Colonic mucosa (tissue), 4 donors: ENCODE data around the gene IL17B. TPM values are rescaled to one million over a fixed set of nuclear protein-coding genes. Genes with fewer than 3 reads are reported as not detected.

Source experiments
- DNase-seq: peaks from one replicate; pipeline ENCODE4 v3.0.0-alpha.2; 2020
- H3K27ac ChIP-seq: fragments of 200-600 bp; one replicate; pipeline ENCODE4 v1.8.0; 2021
- H3K27me3 ChIP-seq: fragments of 200-600 bp; one replicate; pipeline ENCODE4 v1.8.0; 2021
- H3K36me3 ChIP-seq: fragments of 200-600 bp; one replicate; pipeline ENCODE4 v1.8.0; 2021
- H3K4me1 ChIP-seq: fragments of 200-600 bp; one replicate; pipeline ENCODE4 v1.8.0; 2021; ENCODE audit warnings: mild to moderate bottlenecking
- H3K4me3 ChIP-seq: fragments of 200-600 bp; one replicate; pipeline ENCODE4 v1.8.0; 2021
- H3K9ac ChIP-seq, 2 donors: one replicate each; pipeline ENCODE4 v1.7.0; 2013; ENCODE audit warnings: control low read depth in 2 of 2, low read depth in 2 of 2, low read length in 2 of 2
- H3K9me3 ChIP-seq: fragments of 200-600 bp; one replicate; pipeline ENCODE4 v1.8.0; 2021
- intact Hi-C: fragments of 100-400 bp; cut with DNase I; formaldehyde crosslinking; loops from one replicate; pipeline ENCODE4 v1.14.1; 2022
- total RNA-seq, 2 donors: library from RNA; stranded (reverse); fragmentation: NEBNext Ultra II Directional in 1 of 2; extraction: Animal tissue kit (Norgen Biotek cat#: 25700) in 1 of 2; gene quantifications; one replicate each; pipeline ENCODE4 v1.2.1, GENCODE V29; 2021
- TF ChIP-seq, protein P1 (sequence below): fragments of 200-600 bp; IDR thresholded peaks from one replicate; pipeline ENCODE4 v1.8.0; 2022; ENCODE audit warnings: antibody characterized with exemption, mild to moderate bottlenecking
- donor health status: healthy.
- donor health status: DM: no; HTN: no; CAD: no.
- donor health status: DM: no; HTN: no; CAD: no.

Gene IL17B
- total RNA-seq, 2 donors from 2014 or later: 0.42 TPM; not detected in 1

GRCh38 chr5:149413477-149414210, 34.6 kb upstream of the IL17B start:
- Histone ChIP-seq H3K4me3 (peak overlapping the region; percentile 15), H3K4me1 (no peaks in the 10 kb centered on the region), H3K27ac (peak overlapping the region; percentile 65), H3K9ac (peak overlapping the region; percentile 43 to 59), H3K36me3 (no peaks in the 10 kb centered on the region), H3K27me3 (no peaks in the 10 kb centered on the region), H3K9me3 (no peaks in the 10 kb centered on the region)
- intact Hi-C loops: no loop called here
- no peak for DNase-seq
- TF ChIP-seq, protein P1, sequence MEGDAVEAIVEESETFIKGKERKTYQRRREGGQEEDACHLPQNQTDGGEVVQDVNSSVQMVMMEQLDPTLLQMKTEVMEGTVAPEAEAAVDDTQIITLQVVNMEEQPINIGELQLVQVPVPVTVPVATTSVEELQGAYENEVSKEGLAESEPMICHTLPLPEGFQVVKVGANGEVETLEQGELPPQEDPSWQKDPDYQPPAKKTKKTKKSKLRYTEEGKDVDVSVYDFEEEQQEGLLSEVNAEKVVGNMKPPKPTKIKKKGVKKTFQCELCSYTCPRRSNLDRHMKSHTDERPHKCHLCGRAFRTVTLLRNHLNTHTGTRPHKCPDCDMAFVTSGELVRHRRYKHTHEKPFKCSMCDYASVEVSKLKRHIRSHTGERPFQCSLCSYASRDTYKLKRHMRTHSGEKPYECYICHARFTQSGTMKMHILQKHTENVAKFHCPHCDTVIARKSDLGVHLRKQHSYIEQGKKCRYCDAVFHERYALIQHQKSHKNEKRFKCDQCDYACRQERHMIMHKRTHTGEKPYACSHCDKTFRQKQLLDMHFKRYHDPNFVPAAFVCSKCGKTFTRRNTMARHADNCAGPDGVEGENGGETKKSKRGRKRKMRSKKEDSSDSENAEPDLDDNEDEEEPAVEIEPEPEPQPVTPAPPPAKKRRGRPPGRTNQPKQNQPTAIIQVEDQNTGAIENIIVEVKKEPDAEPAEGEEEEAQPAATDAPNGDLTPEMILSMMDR: no peak

DNA sequence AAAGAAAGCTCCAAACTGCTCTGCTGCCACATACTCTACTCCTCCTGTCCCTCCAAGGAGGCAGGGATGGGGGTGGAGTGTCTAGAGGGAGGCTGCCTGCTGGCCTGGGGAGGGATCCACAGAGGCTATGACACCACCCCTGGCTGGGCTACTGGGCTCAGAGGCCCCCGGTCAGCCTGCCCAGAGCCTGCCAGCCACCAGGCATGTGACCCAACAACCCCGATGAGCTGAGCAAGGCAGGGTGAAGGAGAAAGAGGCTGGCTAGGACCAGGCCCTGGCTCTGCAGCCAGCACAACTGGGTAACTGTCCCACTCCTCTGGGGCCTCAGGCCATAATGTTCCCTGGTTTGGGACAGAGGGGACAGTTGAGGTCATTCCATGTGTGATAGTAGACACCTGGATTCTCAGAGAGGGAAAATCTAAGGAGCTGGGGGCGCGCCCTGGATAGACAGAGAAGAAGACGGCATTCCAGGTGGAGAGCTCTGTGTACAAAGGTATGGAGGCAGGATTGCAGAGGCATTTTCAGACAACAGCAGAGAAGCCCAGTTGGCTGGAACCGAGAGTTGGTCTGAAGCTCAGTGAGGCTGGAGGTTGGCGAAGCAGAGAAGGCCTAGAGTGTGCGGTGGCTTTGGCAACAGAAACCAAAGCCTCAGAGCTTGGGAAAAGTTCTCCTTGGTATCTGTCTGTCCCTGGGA, 33.8 kb upstream of the IL17B start:
- TF ChIP-seq, protein P1: no peak
- Histone ChIP-seq H3K27me3 (no peaks in the 10 kb centered on the region), H3K27ac (peak overlapping the region; percentile 44), H3K4me3 (peak overlapping the region; percentile 15), H3K36me3 (no peaks in the 10 kb centered on the region), H3K4me1 (no peaks in the 10 kb centered on the region), H3K9me3 (no peaks in the 10 kb centered on the region), H3K9ac (peak overlapping the region; percentile 43 to 59)
- intact Hi-C loops: no loop called here
- peak; percentile 40 for DNase-seq

DNA sequence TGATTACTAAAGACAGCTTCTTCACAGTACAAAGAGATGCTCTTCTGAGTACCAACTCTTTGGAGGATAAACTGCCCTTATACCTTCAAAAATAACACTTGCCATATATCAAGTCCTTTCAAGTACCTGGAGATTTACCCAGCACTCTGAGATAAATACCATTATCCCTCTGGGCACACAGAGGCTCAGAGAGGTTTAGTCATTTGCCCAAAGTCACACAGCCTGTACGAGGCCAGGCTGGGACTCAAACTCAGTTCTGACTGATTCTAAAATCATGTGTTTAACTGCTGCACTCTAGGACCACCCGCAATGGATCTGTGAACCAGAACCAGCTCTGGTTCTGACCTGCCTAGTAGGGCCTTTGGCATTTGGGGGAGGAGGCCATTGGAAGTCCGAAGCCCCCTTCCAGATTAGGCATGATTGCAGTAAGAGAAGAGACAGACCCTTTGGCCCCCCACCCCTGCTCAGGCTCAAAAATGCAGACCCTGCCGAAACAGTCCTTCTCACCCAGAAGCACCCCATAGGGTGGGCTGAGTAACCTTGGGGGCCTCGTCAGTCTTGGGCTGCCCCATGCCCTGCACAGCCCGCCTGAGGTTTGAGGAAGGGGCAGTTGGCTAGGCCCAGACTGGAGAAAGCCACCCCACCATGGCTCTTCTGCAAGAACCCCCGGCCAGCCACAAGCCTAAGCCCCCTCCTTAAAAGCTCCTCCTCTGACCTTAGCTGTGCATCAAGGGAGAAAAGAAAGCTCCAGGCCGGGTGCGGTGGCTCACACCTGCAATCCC, 32.8 kb upstream of the IL17B start:
- DNase-seq: no peak
- Histone ChIP-seq H3K27ac (no peak overlapping the region), H3K27me3 (no peaks in the 10 kb centered on the region), H3K4me3 (peak overlapping the region; percentile 35), H3K9me3 (no peaks in the 10 kb centered on the region), H3K4me1 (no peaks in the 10 kb centered on the region), H3K9ac (peak overlapping the region; percentile 40 to 57), H3K36me3 (no peaks in the 10 kb centered on the region)
- intact Hi-C loops: no loop called here
- TF ChIP-seq, protein P1: no peak

DNA sequence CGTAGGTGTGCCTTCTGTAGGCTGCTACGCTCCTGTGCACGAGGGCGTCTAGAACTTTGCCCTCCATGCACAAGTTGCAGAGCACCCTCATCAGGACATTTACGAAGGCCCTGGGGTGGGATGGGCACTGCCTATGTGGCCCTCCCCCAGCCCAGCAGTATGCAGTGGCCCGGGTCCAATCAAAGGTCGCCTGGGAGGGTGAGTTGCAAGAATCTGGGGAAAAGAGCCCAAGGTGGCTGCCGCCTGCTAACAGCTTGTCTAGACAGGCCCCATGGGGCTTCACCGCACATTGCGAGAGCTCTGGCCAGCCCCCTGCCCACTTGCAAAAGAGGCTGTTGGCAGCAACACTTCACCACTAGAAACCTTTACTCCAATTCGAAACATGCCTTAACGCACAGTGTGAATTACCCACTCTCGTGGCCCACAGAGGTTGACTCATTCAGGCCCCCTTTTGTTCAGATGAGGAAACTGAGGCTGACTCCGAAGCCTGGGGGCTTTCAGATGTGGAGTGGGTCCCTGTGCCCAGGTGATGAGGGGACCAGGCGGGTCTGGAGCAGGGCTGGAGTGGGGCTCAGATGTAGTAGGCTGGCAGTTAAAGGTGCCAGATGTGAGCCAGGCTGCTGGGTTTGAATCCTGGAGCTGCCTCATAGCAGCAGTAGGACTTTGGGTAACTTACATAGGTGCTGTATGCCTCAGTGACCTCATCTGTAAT, 31.8 kb upstream of the IL17B start:
- Histone ChIP-seq H3K36me3 (no peaks in the 10 kb centered on the region), H3K27ac (peak overlapping the region; percentile 83), H3K4me1 (no peaks in the 10 kb centered on the region), H3K9ac (peak overlapping the region; percentile 33 to 65), H3K27me3 (no peaks in the 10 kb centered on the region), H3K4me3 (peak overlapping the region; percentile 35), H3K9me3 (no peaks in the 10 kb centered on the region)
- DNase-seq: no peak
- TF ChIP-seq, protein P1: no peak
- intact Hi-C loops: no loop called here

GRCh38 chr5:149410071-149410470, 31.0 kb upstream of the IL17B start:
- H3K27ac ChIP-seq: peak overlapping the region; percentile 83
- no peak for DNase-seq
- no peaks in the 10 kb centered on the region for H3K27me3 ChIP-seq
- TF ChIP-seq, protein P1: no peak
- H3K4me1 ChIP-seq: no peaks in the 10 kb centered on the region
- H3K4me3 ChIP-seq: peak overlapping the region; percentile 35
- H3K36me3 ChIP-seq: no peaks in the 10 kb centered on the region
- intact Hi-C loops: no loop called here
- peak overlapping the region; percentile 33 to 77 for H3K9ac ChIP-seq
- no peaks in the 10 kb centered on the region for H3K9me3 ChIP-seq
